SH-SY5Y (cell line): ENCODE data around the gene ELAPOR1.

Source experiments
- GATA2 ChIP-seq: IDR thresholded peaks from 2 replicates; pipeline ENCODE4 v1.6.1; 2011; ENCODE audit warnings: mild to moderate bottlenecking, low read depth, low read length
- GATA3 ChIP-seq: IDR thresholded peaks from 2 replicates; pipeline ENCODE4 v1.6.1; 2011; ENCODE audit warnings: low read depth, mild to moderate bottlenecking, low read length, moderate library complexity

DNA sequence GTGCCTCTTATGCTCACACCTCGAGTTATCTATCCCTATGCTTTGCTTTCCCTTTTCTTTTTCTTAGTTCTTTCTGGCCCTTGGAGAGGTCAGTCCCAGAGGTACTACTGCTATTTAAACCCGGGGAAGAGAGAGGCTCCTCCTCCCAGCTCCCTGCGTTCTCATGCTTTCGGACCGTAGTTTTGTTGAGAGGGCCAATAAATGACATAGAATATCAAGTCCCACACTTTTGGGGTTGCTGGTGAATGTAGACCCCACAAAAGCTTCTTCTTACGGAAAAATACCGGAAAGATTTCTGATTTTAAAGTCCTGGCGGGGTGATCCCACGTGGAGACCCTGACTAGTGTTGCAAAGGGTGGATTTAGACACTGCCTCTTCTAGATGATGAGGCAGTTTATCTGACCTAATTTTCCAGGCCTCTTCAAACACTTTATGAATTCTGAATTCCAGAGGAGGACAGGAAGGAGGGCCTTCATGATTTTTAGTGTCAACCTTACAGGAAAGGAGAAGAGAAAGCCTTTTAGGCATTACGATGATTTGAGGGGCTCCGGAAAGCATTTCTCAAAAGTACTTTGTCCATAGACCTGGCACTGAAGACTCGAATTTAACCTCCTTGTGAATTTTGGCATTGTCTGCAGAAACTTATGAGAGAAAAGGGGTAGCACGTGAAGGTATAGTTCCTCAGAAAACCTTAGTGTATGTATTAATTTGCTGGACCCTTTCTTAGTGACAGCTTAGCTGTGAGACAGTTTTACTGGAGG, 22.7 kb upstream of the ELAPOR1 start:
- no peak for TF ChIP-seq GATA3
- no peak for TF ChIP-seq GATA2
